Posterior vena cava (tissue), 2 donors: ENCODE measurements around the gene WIPF2. TPM values are rescaled to one million over a fixed set of nuclear protein-coding genes. Genes with fewer than 3 reads are reported as not detected.
"Not testable (repeated sequence)": the region's sequence is repeated elsewhere in the genome, so short reads cannot be mapped to it uniquely, and the experiment has no call there.

Source experiments
- DNase-seq: peaks from one replicate; pipeline ENCODE4 v3.0.0-alpha.2; 2020; ENCODE audit warnings: low spot score
- intact Hi-C, 2 donors: fragments of 100-400 bp; cut with DNase I; formaldehyde crosslinking; loops; one replicate each; pipeline versions ENCODE4 v1.14.1 to v1.14.2; 2022 to 2023
- total RNA-seq, 2 donors: library from RNA; stranded (reverse); fragmentation: NEBNext Ultra II Directional; extraction: Animal tissue kit (Norgen Biotek cat#: 25700); gene quantifications; one replicate each; pipeline ENCODE4 v1.2.1, GENCODE V29; 2021
- donor health status: DM: yes; HTN: yes; CAD: no.
- donor health status: DM: yes; HTN: yes; CAD: no.

The WIPF2 gene
- total RNA-seq, 2 donors from 2014 or later: 24.8 to 28.9 TPM

- DNase-seq: no peak
These were observed 11.6 kb downstream of the WIPF2 start for GRCh38 chr17:40230670-40231069.

GRCh38 chr17:40231928-40232327 is 12.8 kb downstream of the WIPF2 start:
- intact Hi-C loops, DNase-seq: not testable (repeated sequence)

More at GRCh38 chr17:40230670-40231069, 11.6 kb downstream of the WIPF2 start:
- intact Hi-C loops: no loop called here

DNA sequence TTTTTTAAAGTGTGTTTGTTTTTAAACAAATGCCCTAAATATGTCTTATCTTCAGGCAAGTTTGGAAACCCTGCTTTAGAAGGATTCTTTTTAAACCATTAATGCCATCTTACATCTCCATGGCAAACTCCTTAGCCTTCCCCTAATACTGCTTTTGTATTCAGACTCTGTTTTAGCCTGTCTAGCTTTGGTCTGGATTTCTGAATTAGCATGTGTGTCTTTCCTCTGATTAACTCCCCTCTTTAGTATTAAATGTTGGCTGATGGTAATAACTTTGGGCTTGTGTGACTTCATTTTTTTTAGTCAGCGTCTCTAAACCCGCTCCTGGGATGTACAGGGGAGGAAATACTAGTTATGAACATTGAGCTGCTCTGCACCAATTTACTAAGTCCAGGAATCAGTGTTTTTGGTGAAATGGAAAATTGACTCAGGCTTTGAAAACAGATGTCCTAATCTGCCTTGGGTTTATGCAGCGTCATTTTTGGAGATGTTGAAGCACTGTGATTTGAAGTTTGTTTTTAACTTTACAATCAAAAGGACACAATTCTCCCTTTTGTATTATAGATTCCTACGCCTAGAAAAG is 22.2 kb downstream of the WIPF2 start:
- intact Hi-C loops: no loop called here
- DNase-seq: no peak

DNA sequence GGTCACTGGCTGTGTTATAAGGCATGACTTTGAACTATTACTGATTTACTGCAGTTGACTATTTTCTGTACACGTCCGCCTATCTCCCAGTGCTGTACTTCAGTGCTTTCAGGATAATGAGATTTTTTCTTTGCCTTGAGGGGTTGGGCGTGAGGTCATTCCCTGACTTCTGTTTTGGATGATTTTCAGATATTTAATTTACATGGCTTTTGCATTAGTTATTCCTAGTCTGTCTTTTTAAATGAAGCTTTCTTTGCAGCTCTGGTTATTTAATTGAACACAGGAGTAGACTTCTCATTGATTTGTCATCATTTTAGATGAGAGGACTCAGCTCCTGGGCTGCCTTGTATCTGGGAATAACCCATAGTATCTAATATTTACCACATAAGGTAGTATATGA is 23.7 kb downstream of the WIPF2 start:
- intact Hi-C loops: no loop called here
- no peak for DNase-seq

- intact Hi-C loops: no loop called here
- no peak for DNase-seq
These were observed 24.7 kb downstream of the WIPF2 start for GRCh38 chr17:40243761-40244160.

- intact Hi-C loops: no loop called here
- no peak for DNase-seq
These were observed 25.2 kb downstream of the WIPF2 start for GRCh38 chr17:40244255-40244654.

DNA sequence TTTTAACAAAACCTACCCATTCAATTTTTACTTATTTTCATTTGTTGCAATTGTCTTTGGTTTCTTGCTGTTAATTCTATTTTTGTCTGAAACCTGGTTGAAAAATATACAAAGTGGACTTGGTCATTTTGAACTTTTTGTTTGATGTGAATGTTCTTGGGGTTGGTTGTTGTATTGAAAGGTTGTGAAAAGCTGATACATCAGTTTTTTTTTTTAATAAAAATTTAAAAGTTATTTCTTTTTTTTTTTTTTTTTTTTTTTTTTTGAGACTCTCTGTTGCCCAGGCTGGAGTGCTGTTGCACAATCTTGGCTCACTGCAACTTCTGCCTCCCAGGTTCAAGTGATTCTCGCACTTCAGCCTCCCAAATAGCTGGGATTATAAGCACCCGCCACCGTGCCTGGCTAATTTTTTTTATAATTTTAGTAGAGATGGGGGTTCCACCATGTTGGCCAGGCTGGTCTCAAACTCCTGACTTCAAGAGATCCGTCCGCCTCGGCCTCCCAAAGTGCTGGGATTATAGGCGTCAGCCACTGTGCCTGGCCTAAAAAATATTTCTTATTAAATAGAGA is 28.9 kb downstream of the WIPF2 start:
- intact Hi-C loops: no loop called here
- DNase-seq: no peak

DNA sequence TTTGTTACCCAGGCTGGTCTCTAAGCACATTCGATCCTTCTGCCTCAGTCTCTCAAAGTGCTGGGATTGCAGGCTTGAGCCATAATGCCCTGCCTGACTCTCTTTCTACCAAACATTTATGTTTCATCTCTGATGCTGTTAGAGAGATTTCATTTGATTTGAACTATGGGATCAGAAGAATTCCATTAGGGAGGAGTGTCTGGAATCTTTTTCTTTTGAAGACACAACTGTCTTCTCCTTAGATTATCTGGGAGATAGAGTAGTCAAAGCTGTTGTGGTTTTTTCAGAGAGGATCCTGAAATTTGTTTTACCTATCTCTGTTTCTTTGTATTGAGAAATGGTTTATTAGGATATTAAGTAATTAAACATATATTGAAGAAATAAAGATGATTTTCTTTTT is 29.4 kb downstream of the WIPF2 start:
- DNase-seq: no peak
- intact Hi-C loops: no loop called here

- intact Hi-C loops: no loop called here
- no peak for DNase-seq
These were observed 32.5 kb downstream of the WIPF2 start for GRCh38 chr17:40251576-40251975.

DNA sequence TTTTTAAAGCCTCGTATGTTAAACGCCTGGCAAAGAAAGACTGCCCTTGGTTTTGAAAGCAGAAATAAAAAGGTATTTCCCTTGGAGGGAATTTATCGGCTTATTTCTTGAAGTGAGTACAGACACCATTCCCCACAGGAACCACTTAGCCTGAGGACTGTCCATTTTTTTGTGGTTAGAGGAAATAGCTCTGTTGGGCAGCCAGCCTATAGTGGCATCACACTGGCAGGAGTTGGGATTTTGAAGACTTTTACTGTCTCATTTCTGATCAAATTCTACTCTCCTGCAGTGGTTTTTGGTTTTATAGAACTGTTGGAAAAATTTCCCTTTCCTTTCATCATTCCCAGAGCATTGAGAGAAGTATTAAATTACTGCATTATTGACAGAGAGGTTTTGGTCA is 34.5 kb downstream of the WIPF2 start:
- intact Hi-C loops: no loop called here
- DNase-seq: no peak

DNA sequence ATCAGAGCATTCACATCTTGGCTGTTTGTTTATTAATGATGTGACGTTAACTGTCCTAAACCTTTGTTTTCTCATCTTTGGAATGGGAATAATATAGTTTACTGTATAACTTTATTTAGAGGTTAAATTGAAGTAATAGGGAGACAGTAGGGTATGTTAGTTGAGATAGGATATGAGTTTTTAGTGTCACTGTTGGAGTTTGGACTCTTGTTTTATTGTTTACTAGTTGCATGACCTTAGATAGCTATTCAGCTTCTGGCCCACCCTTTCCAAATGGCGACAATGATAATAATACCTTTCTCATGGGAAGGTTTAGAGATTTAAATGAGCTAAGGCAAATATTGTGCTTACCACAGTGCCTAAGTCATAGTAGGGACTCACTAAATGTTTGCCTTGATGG is 40.4 kb downstream of the WIPF2 start:
- intact Hi-C loops: no loop called here

GRCh38 chr17:40260528-40260927 is 41.4 kb downstream of the WIPF2 start:
- intact Hi-C loops: no loop called here
- no peak for DNase-seq

More for the DNA sequence above, 40.4 kb downstream of the WIPF2 start:
- no peak for DNase-seq

DNA sequence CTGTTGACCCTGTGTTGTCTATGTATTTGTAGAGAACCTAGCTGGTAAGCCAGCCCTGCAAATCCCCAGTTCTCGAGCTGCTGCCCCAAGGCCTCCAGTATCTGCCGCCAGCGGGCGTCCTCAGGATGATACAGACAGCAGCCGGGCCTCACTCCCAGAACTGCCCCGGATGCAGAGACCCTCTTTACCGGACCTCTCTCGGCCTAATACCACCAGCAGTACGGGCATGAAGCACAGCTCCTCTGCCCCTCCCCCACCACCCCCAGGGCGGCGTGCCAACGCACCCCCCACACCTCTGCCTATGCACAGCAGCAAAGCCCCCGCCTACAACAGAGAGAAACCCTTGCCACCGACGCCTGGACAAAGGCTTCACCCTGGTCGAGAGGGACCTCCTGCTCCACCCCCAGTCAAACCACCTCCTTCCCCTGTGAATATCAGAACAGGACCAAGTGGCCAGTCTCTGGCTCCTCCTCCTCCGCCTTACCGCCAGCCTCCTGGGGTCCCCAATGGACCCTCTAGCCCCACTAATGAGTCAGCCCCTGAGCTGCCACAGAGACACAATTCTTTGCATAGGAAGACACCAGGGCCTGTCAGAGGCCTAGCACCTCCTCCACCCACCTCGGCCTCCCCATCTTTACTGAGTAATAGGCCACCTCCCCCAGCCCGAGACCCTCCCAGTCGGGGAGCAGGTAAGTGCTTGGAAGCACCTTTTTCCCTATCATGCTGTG is 45.5 kb downstream of the WIPF2 start:
- intact Hi-C loops: no loop called here

GRCh38 chr17:40265337-40265736 is 46.2 kb downstream of the WIPF2 start:
- no peak for DNase-seq
- intact Hi-C loops: no loop called here

More for the DNA sequence above, 45.5 kb downstream of the WIPF2 start:
- no peak for DNase-seq

GRCh38 chr17:40266882-40267281 is 47.8 kb downstream of the WIPF2 start:
- intact Hi-C loops: no loop called here
- no peak for DNase-seq

GRCh38 chr17:40268141-40268712 is 49.1 kb downstream of the WIPF2 start:
- intact Hi-C loops: no loop called here
- no peak for DNase-seq

- intact Hi-C loops: loop anchor here in 1 of 2 donors (10.0 kb wide), 1 partner anchor 64 kb away; the partner anchor contains the start of gene WIPF2
- DNase-seq: no peak
These were observed 59.3 kb downstream of the WIPF2 start for GRCh38 chr17:40278414-40278813.

DNA sequence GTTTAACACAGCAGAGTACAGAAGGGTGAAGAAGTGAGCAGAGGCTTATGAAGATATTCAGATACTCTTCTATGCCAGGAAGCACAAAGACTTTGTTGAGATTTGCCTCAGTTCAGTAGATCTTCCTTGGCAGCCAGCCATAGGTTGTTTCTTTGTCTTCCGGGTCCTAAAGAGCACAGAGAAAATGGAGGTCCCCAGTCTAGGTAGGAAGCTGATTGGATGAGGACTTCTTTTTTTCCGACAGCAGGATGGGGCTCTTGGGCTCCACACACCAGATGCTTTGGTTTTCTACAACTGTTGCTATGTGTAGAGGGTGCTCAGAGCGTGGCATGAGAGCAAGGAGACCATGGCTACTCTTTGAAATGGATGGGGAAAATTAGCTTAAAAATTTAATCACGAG is 60.3 kb downstream of the WIPF2 start:
- DNase-seq: no peak
- intact Hi-C loops: loop anchor here in 1 of 2 donors (10.0 kb wide), 1 partner anchor 65 kb away; the partner anchor contains the start of gene WIPF2

- intact Hi-C loops: no loop called here
- DNase-seq: no peak
These were observed 62.6 kb downstream of the WIPF2 start for GRCh38 chr17:40281663-40282062.

DNA sequence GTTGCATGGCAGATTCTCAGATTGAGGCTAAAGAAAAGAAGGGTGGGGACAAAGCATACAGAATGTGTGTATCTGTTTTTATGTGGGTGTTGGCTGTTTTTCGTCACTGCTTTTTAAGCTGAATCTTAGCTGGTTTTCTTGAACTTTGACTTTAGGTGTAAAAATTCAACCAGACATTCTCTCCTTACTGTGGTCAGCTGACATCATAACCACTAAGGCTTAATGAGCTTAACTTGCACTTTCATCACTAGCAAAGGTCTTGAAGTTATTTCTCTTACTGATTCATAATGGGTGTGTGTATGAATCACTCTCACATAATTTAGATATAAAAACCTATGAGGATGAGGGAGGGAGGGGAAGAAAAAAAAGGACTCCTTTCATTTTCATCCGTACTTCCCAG is 64.6 kb downstream of the WIPF2 start:
- no peak for DNase-seq
- intact Hi-C loops: no loop called here
